Neural cell (in vitro differentiated cells): ENCODE results near the gene THTPA. TPM values are rescaled to one million over a fixed set of nuclear protein-coding genes. Genes with fewer than 3 reads are reported as not detected.
A peak's percentile ranks its signal among the peaks of the same experiment; 100 is the strongest.

Experiments used
- H2AFZ ChIP-seq: fragments of 200-600, 300-800 bp; sonication (generic), shearing (Covaris generic); 2 replicates; pipeline ENCODE4 v1.6.0; 2014; ENCODE audit warnings: low read depth, mild to moderate bottlenecking, antibody characterized with exemption, low read length, moderate library complexity
- H3F3A ChIP-seq: fragments of 200-600 bp; shearing (Covaris generic); 2 replicates; pipeline ENCODE4 v1.6.1; 2016; ENCODE audit warnings: mild to moderate bottlenecking, moderate library complexity, mixed read lengths, antibody characterized with exemption, low read length; ENCODE audit not compliant: insufficient read depth, poor library complexity, severe bottlenecking
- H3K27ac ChIP-seq: fragments of 200-600, 300-800 bp; sonication (generic), shearing (Covaris generic); 2 replicates; pipeline ENCODE4 v1.5.1; 2014; ENCODE audit warnings: mild to moderate bottlenecking, low read length, moderate library complexity
- H3K27me3 ChIP-seq: fragments of 300-800, 200-600 bp; sonication (generic), shearing (Covaris generic); 2 replicates; pipeline ENCODE4 v1.6.0; 2014; ENCODE audit warnings: mild to moderate bottlenecking, low read depth, low read length, moderate library complexity; ENCODE audit not compliant: insufficient read depth
- H3K36me3 ChIP-seq: fragments of 300-800, 200-600 bp; sonication (generic), shearing (Covaris generic); 2 replicates; pipeline ENCODE4 v1.5.1; 2014; ENCODE audit warnings: mild to moderate bottlenecking, antibody characterized with exemption, low read length, moderate library complexity; ENCODE audit not compliant: insufficient read depth
- H3K4me2 ChIP-seq: fragments of 300-800, 200-600 bp; sonication (generic), shearing (Covaris generic); 2 replicates; pipeline ENCODE4 v1.6.0; 2014; ENCODE audit warnings: mild to moderate bottlenecking, low read length
- H3K4me3 ChIP-seq: fragments of 300-800, 200-600 bp; sonication (generic), shearing (Covaris generic); 2 replicates; pipeline ENCODE4 v1.5.1; 2014; ENCODE audit warnings: mild to moderate bottlenecking, low read length, moderate library complexity
- H3K79me2 ChIP-seq: fragments of 200-600 bp; shearing (Covaris generic); replicated peaks from 2 replicates; pipeline ENCODE4 v1.6.0; 2014; ENCODE audit warnings: mild to moderate bottlenecking, low read length, moderate library complexity; ENCODE audit not compliant: insufficient read depth
- H3K9ac ChIP-seq: fragments of 300-800, 200-600 bp; sonication (generic), shearing (Covaris generic); 2 replicates; pipeline ENCODE4 v1.6.1; 2016; ENCODE audit warnings: mild to moderate bottlenecking, low read length, mixed read lengths
- H3K9me2 ChIP-seq: fragments of 200-600 bp; shearing (Covaris generic); 2 replicates; pipeline ENCODE4 v1.6.1; 2016; ENCODE audit warnings: mild to moderate bottlenecking, low read length, mixed read lengths; ENCODE audit not compliant: insufficient read depth
- H3K9me3 ChIP-seq: fragments of 200-600, 300-800 bp; sonication (generic), shearing (Covaris generic); 2 replicates; pipeline ENCODE4 v1.6.1; 2016; ENCODE audit warnings: mild to moderate bottlenecking, mixed run types, low read length, moderate library complexity, mixed read lengths
- H4K20me1 ChIP-seq: fragments of 200-600 bp; shearing (Covaris generic); 2 replicates; pipeline ENCODE4 v1.6.1; 2016; ENCODE audit warnings: mild to moderate bottlenecking, mixed run types; ENCODE audit not compliant: insufficient read depth
- EP300 ChIP-seq: fragments of 450-650 bp; conservative IDR thresholded peaks from 2 replicates; pipeline ENCODE4 v1.6.1; 2014; ENCODE audit warnings: antibody characterized with exemption, mild to moderate bottlenecking, moderate library complexity; ENCODE audit not compliant: poor library complexity, severe bottlenecking
- EZH2 ChIP-seq: fragments of 200-600, 300-800 bp; shearing (Covaris generic), sonication (generic); IDR thresholded peaks from 2 replicates; pipeline ENCODE4 v1.6.1; 2014; ENCODE audit warnings: antibody characterized with exemption, low read length, borderline replicate concordance, mild to moderate bottlenecking; ENCODE audit not compliant: insufficient read depth, poor library complexity, severe bottlenecking
- MXI1 ChIP-seq: fragments of 450-650 bp; conservative IDR thresholded peaks from 2 replicates; pipeline ENCODE4 v1.6.1; 2014; ENCODE audit warnings: antibody characterized with exemption, mild to moderate bottlenecking; ENCODE audit not compliant: poor library complexity, severe bottlenecking
- POLR2AphosphoS5 ChIP-seq: IDR thresholded peaks from 2 replicates; pipeline ENCODE4 v1.6.1; 2012
- RAD21 ChIP-seq: fragments of 450-650 bp; conservative IDR thresholded peaks from 2 replicates; pipeline ENCODE4 v1.6.1; 2014; ENCODE audit warnings: antibody characterized with exemption, mild to moderate bottlenecking, moderate library complexity
- SMC3 ChIP-seq: fragments of 450-650 bp; conservative IDR thresholded peaks from 2 replicates; pipeline ENCODE4 v1.6.1; 2014; ENCODE audit warnings: antibody characterized with exemption, mild to moderate bottlenecking, moderate library complexity; ENCODE audit not compliant: poor library complexity
- TAF1 ChIP-seq: IDR thresholded peaks from 2 replicates; pipeline ENCODE4 v1.6.1; 2012; ENCODE audit warnings: low read depth
- polyA plus RNA-seq: library from polyadenylated mRNA; depleted of rRNA; stranded (reverse); fragments of >200 nt; gene quantifications from 2 replicates; pipeline ENCODE4 v1.2.3, GENCODE V29; 2014
- TF ChIP-seq, protein P1 (sequence below): fragments of 450-650 bp; IDR thresholded peaks from 2 replicates; pipeline ENCODE4 v1.5.1; 2014; ENCODE audit warnings: antibody characterized with exemption, mild to moderate bottlenecking, moderate library complexity; ENCODE audit not compliant: poor library complexity, severe bottlenecking
- TF ChIP-seq, protein P2 (sequence below): IDR thresholded peaks from 2 replicates; pipeline ENCODE4 v1.6.1; 2012; ENCODE audit warnings: borderline replicate concordance

THTPA gene
- polyA plus RNA-seq, 1 donor from 2014 or later = 51.3 TPM

DNA sequence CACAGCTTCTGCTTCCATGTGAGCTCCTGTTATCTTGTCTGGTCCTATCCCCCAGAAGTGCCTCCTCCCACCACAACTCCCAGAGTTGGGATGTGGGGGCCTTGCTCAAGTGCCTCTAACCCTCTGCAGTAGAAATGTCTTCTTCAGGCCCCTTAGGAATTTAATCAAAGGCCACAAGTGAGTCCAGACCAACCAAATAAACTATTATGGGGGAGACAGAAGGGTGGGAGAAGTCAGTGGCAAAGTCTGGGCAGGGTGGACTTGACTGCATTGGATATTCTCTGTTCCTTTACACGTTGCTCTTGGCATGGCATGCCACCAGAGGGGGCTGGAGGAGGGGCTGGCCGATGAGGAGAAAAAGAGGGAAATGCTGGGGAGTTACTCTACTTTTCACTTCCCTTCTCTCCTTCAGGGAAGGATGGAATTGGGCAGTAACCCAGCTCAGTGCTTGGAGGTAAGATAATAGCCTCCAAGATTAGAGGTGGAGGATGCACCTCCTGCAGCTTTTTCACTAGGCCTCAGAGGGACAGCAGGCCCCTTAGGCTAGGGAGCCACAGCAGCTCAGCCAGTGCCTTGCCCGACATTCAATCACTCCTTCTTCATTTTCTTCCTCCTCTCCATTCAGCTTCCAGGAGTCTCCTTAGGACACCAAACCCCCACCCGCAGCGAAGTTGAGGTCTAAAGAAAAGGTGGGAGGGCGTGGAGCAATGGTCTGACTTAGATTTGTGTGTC lies 12.7 kb downstream of the THTPA start:
- Histone ChIP-seq H3K9me2 (no peaks in the 10 kb centered on the region), H3K79me2 (no peaks in the 10 kb centered on the region), H3K4me3 (no peak overlapping the region), H2AFZ (no peak overlapping the region), H4K20me1 (no peaks in the 10 kb centered on the region), H3K27me3 (no peaks in the 10 kb centered on the region), H3K9ac (peak overlapping the region; percentile 60), H3K9me3 (no peaks in the 10 kb centered on the region), H3K27ac (peak overlapping the region; percentile 86), H3K36me3 (no peaks in the 10 kb centered on the region), H3K4me2 (no peak overlapping the region), H3F3A (no peaks in the 10 kb centered on the region)
- peak; percentile 42 for TF ChIP-seq RAD21
- TF ChIP-seq EP300 = no peak
- peak; percentile 41 for TF ChIP-seq SMC3
- TF ChIP-seq, protein P1, sequence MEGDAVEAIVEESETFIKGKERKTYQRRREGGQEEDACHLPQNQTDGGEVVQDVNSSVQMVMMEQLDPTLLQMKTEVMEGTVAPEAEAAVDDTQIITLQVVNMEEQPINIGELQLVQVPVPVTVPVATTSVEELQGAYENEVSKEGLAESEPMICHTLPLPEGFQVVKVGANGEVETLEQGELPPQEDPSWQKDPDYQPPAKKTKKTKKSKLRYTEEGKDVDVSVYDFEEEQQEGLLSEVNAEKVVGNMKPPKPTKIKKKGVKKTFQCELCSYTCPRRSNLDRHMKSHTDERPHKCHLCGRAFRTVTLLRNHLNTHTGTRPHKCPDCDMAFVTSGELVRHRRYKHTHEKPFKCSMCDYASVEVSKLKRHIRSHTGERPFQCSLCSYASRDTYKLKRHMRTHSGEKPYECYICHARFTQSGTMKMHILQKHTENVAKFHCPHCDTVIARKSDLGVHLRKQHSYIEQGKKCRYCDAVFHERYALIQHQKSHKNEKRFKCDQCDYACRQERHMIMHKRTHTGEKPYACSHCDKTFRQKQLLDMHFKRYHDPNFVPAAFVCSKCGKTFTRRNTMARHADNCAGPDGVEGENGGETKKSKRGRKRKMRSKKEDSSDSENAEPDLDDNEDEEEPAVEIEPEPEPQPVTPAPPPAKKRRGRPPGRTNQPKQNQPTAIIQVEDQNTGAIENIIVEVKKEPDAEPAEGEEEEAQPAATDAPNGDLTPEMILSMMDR = peak; percentile 64

DNA sequence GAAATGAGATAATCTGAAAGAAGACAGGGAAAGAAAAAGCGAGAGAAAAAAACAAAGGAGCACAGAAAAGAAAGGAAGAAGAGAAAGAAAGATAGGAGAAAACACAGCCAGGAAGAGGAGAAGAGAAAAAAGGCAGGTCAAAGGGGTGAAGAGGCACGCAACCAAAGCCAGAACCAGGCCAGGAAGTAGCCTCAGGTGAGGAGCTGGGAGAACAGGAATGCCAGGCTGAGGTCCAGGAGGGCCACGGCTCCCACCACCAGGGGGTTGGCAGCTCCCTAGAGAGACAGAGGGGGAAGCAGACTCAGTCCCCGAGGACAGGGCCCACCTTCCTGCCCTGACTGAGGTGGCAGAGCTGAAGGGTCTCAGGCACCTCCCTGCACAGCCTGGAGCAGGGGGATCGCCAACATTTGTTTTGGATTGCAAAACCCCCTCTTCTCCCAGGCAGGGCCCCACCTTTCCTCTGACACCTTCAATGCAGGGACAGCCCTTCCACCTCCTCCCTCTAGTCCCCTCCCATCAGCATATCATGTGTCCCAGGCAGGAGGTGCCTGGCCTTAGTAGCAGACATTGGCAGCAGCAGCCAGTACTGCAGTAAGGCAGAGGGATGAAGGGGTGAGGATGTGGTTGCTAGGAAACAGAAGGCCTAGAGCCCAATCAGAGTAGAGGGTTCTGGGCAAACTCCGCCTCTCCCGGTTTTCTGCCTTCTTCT lies 13.5 kb downstream of the THTPA start:
- H3K4me3 ChIP-seq = peak overlapping the region; percentile 52
- peak overlapping the region; percentile 86 for H3K27ac ChIP-seq
- TF ChIP-seq TAF1 (no peak), RAD21 (no peak), EZH2 (no peak), MXI1 (peak; percentile 27), POLR2AphosphoS5 (peak; percentile 56), SMC3 (no peak), EP300 (no peak)
- TF ChIP-seq, protein P1 = no peak
- TF ChIP-seq, protein P2, sequence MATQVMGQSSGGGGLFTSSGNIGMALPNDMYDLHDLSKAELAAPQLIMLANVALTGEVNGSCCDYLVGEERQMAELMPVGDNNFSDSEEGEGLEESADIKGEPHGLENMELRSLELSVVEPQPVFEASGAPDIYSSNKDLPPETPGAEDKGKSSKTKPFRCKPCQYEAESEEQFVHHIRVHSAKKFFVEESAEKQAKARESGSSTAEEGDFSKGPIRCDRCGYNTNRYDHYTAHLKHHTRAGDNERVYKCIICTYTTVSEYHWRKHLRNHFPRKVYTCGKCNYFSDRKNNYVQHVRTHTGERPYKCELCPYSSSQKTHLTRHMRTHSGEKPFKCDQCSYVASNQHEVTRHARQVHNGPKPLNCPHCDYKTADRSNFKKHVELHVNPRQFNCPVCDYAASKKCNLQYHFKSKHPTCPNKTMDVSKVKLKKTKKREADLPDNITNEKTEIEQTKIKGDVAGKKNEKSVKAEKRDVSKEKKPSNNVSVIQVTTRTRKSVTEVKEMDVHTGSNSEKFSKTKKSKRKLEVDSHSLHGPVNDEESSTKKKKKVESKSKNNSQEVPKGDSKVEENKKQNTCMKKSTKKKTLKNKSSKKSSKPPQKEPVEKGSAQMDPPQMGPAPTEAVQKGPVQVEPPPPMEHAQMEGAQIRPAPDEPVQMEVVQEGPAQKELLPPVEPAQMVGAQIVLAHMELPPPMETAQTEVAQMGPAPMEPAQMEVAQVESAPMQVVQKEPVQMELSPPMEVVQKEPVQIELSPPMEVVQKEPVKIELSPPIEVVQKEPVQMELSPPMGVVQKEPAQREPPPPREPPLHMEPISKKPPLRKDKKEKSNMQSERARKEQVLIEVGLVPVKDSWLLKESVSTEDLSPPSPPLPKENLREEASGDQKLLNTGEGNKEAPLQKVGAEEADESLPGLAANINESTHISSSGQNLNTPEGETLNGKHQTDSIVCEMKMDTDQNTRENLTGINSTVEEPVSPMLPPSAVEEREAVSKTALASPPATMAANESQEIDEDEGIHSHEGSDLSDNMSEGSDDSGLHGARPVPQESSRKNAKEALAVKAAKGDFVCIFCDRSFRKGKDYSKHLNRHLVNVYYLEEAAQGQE = no peak
- peak overlapping the region; percentile 42 for H3K4me2 ChIP-seq
- H3K9me2 ChIP-seq = no peaks in the 10 kb centered on the region
- no peaks in the 10 kb centered on the region for H3K36me3 ChIP-seq
- H3K79me2 ChIP-seq = no peaks in the 10 kb centered on the region
- no peaks in the 10 kb centered on the region for H3K9me3 ChIP-seq
- no peak overlapping the region for H2AFZ ChIP-seq
- no peaks in the 10 kb centered on the region for H3F3A ChIP-seq
- no peaks in the 10 kb centered on the region for H3K27me3 ChIP-seq
- H3K9ac ChIP-seq = peak overlapping the region; percentile 60
- H4K20me1 ChIP-seq = no peaks in the 10 kb centered on the region
